IgD-negative memory B cell (primary cell): ENCODE data around the gene ERC2. TPM values are rescaled to one million over a fixed set of nuclear protein-coding genes. Genes with fewer than 3 reads are reported as not detected.
"Not testable (repeated sequence)": the region's sequence is repeated elsewhere in the genome, so short reads cannot be mapped to it uniquely, and the experiment has no call there.

Experiments used
- H3K27ac Mint-ChIP-seq, 3 donors: one replicate each; pipeline ENCODE4 v1.8.0; 2020 to 2022; ENCODE audit warnings: mild to moderate bottlenecking in 3 of 3, mixed read lengths in 3 of 3, moderate library complexity in 1 of 3
- H3K27me3 Mint-ChIP-seq: one replicate; pipeline ENCODE4 v1.8.0; 2021; ENCODE audit warnings: mixed read lengths
- H3K36me3 Mint-ChIP-seq: one replicate; pipeline ENCODE4 v1.8.0; 2020; ENCODE audit warnings: mild to moderate bottlenecking, mixed read lengths
- H3K4me1 Mint-ChIP-seq, 3 donors: one replicate each; pipeline ENCODE4 v1.8.0; 2020 to 2022; ENCODE audit warnings: mixed read lengths in 3 of 3, mild to moderate bottlenecking in 1 of 3
- H3K4me3 Mint-ChIP-seq, 4 donors: one replicate each; pipeline ENCODE4 v1.8.0; 2020 to 2022; ENCODE audit warnings: mild to moderate bottlenecking in 4 of 4, mixed read lengths in 4 of 4, moderate library complexity in 3 of 4
- H3K9me3 Mint-ChIP-seq, 3 donors: one replicate each; pipeline ENCODE4 v1.8.0; 2020 to 2021; ENCODE audit warnings: mixed read lengths in 3 of 3, mild to moderate bottlenecking in 1 of 3
- polyA plus RNA-seq: library from polyadenylated mRNA; unstranded; fragments of 300-500 nt; fragmentation: Illumina TruSeq; gene quantifications from one replicate; pipeline ENCODE4 v1.2.3, GENCODE V29; 2021

The ERC2 gene
- polyA plus RNA-seq, 1 donor from 2014 or later, result not detected

- Mint-ChIP-seq H3K27me3 (no peaks in the 10 kb centered on the region), H3K36me3 (no peaks in the 10 kb centered on the region), H3K4me3 (no peak overlapping the region), H3K4me1 (no peaks in the 10 kb centered on the region), H3K27ac (no peak overlapping the region), H3K9me3 (peaks cover 1 to 10% (median 2%) of the 10 kb centered on the region in 3 donors)
Measured at GRCh38 chr3:56086355-56086754, 381.9 kb downstream of the ERC2 start.

DNA sequence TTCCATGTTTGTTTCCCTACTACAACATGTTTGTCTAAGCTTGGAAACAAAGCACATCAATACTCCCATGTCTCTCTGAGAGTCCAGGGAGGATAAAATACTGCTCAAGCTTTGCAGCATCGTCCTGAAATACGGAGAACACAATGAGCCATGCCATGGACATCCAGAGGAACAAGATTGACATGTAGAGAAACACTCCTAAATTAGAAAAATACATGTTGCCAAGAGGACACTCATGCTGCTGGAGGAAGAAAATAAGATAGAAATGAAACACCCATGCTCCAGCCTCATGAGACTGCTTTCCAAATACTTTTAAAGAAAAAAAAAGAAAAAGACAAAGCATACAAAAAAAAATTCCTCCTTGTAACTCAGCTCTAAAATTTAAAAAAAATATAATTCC lies 387.0 kb downstream of the ERC2 start:
- Mint-ChIP-seq H3K4me3 (no peak overlapping the region), H3K9me3 (peaks cover 0 to 2% (median 0%) of the 10 kb centered on the region in 3 donors), H3K36me3 (no peaks in the 10 kb centered on the region), H3K27me3 (no peaks in the 10 kb centered on the region), H3K4me1 (no peaks in the 10 kb centered on the region), H3K27ac (no peak overlapping the region)

DNA sequence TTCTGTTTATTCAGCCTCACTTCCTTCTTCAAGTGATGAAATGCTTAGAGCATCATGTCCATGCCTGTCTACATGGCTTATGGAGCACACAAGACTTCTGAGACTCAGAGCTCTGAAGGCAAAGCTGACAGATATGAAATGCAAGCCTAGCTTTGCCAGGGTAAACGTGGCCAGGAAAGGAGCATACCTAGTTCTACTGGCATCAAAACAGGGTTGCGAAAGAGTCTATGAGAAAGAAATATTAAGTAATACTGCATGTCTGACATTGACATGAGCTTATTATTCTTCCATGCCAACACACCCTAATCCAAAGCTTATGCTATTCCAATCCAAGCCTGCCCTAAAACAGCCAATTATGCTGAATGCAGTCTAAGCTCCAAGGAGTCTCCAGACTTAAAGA lies 391.5 kb downstream of the ERC2 start:
- H3K36me3 Mint-ChIP-seq, result no peaks in the 10 kb centered on the region

GRCh38 chr3:56075089-56075488 lies 393.2 kb downstream of the ERC2 start:
- Mint-ChIP-seq H3K27me3 (peaks cover 2% of the 10 kb centered on the region), H3K27ac (no peak overlapping the region), H3K9me3 (peaks cover 0 to 2% (median 0%) of the 10 kb centered on the region in 3 donors), H3K4me1 (no peaks in the 10 kb centered on the region), H3K36me3 (no peaks in the 10 kb centered on the region), H3K4me3 (no peak overlapping the region)

More for the DNA sequence above, 391.5 kb downstream of the ERC2 start:
- H3K9me3 Mint-ChIP-seq, result peaks cover 0 to 2% (median 0%) of the 10 kb centered on the region in 3 donors
- H3K27ac Mint-ChIP-seq, result no peak overlapping the region
- no peak overlapping the region for H3K4me3 Mint-ChIP-seq
- H3K4me1 Mint-ChIP-seq, result no peaks in the 10 kb centered on the region
- peaks cover 2% of the 10 kb centered on the region for H3K27me3 Mint-ChIP-seq

- H3K36me3 Mint-ChIP-seq, result no peaks in the 10 kb centered on the region
- no peak overlapping the region for H3K4me3 Mint-ChIP-seq
- H3K27ac Mint-ChIP-seq, result no peak overlapping the region
- peaks cover 2% of the 10 kb centered on the region for H3K27me3 Mint-ChIP-seq
- peaks cover 0 to 7% (median 5%) of the 10 kb centered on the region in 3 donors for H3K9me3 Mint-ChIP-seq
- no peaks in the 10 kb centered on the region for H3K4me1 Mint-ChIP-seq
Measured at GRCh38 chr3:56069766-56070165, 398.5 kb downstream of the ERC2 start.

GRCh38 chr3:56066405-56066804 lies 401.9 kb downstream of the ERC2 start:
- H3K36me3 Mint-ChIP-seq, H3K9me3 Mint-ChIP-seq, H3K27ac Mint-ChIP-seq, H3K4me1 Mint-ChIP-seq, H3K4me3 Mint-ChIP-seq, H3K27me3 Mint-ChIP-seq: not testable (repeated sequence)

GRCh38 chr3:56064684-56065083 lies 403.6 kb downstream of the ERC2 start:
- Mint-ChIP-seq H3K27ac (no peak overlapping the region), H3K36me3 (no peaks in the 10 kb centered on the region), H3K27me3 (no peaks in the 10 kb centered on the region), H3K4me1 (no peaks in the 10 kb centered on the region), H3K4me3 (no peak overlapping the region), H3K9me3 (peaks cover 5 to 7% (median 5%) of the 10 kb centered on the region in 3 donors)

GRCh38 chr3:56061279-56061626 lies 407.0 kb downstream of the ERC2 start:
- Mint-ChIP-seq H3K36me3 (no peaks in the 10 kb centered on the region), H3K27me3 (no peaks in the 10 kb centered on the region), H3K27ac (no peak overlapping the region), H3K4me3 (no peak overlapping the region), H3K9me3 (peaks cover 3 to 5% (median 5%) of the 10 kb centered on the region in 3 donors), H3K4me1 (no peaks in the 10 kb centered on the region)

DNA sequence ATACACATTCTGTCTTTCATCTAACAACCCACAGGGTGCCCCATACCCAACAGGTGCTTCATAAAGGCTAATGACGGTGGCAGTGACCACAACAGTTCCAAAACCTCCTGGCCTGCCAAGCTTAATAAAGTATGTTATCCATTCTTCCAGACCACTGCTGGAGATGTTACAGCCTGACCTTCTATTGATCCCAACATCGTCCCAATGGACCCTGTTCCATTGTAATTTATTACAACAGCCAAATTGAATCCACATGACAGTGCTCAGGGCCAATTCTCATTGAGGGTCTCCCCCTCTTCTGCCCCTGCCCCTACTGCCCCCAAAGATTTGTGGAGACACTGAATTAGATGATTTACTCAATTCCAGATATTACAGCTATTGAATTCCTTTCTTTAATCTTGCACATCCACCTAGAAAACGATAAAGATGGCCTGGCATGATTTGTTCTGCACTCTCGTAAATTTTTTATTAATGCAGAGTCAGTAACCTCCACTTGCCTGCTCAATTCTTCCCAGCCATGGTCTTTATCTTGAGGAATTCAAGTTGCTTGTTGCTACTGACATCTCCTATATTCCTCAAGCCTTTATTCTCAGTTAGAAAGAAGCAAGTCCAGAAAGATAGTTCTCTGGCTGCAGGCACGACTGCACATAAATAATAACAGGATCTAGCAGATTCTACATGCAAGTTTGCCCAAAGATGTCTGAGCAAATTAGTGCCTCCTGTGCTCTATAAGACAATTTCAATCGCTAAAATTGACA lies 407.6 kb downstream of the ERC2 start:
- Mint-ChIP-seq H3K36me3 (no peaks in the 10 kb centered on the region), H3K9me3 (peaks cover 0 to 5% (median 2%) of the 10 kb centered on the region in 3 donors), H3K27ac (no peak overlapping the region), H3K4me1 (no peaks in the 10 kb centered on the region), H3K27me3 (no peaks in the 10 kb centered on the region), H3K4me3 (no peak overlapping the region)

DNA sequence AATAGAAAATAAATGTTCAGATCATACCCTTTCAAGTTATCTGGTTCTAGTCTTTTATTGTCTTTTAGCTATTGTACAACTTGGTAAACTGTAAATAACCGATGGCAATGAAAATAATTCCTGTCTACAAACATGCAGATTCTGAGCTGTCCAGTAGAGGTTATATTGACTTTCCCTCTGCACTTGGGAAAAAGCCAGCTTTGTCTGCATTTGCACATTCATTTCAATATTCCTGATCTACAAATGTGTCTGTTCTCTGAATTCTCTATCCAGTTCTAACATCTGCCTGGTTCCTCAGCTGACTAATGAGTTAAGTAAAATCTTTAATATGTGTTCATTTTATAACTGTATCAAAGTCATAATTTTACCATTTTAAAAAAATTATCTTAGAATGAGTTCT lies 408.5 kb downstream of the ERC2 start:
- Mint-ChIP-seq H3K27ac (no peak overlapping the region), H3K27me3 (no peaks in the 10 kb centered on the region), H3K4me3 (no peak overlapping the region), H3K9me3 (peaks cover 0 to 5% (median 0%) of the 10 kb centered on the region in 3 donors), H3K4me1 (no peaks in the 10 kb centered on the region), H3K36me3 (no peaks in the 10 kb centered on the region)

- no peaks in the 10 kb centered on the region for H3K9me3 Mint-ChIP-seq
- H3K27ac Mint-ChIP-seq, result peak overlapping the region in 1 of 3 donors; percentile 55
- H3K4me1 Mint-ChIP-seq, result no peaks in the 10 kb centered on the region
- H3K4me3 Mint-ChIP-seq, result no peak overlapping the region
- H3K27me3 Mint-ChIP-seq, result no peaks in the 10 kb centered on the region
- no peaks in the 10 kb centered on the region for H3K36me3 Mint-ChIP-seq
Measured at GRCh38 chr3:56055951-56056350, 412.3 kb downstream of the ERC2 start.

DNA sequence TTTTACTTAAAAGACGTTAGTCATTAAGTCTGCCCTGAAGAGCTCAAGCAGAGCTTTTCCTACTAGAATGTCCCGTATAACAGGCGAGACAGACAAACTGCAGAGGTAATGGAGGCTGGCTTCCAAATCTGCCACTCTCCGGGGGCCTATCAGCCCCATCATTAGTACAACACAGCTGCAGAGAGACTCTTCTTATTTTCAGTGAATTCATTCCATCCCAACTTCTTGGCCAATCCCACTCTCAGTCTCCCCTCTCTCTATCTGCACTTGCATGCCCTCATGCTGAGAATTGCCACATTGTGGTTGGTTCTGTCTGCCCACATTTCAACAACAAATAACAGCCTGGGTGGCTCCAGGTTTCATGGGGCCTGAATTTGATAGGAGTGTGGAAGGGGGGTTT lies 412.7 kb downstream of the ERC2 start:
- Mint-ChIP-seq H3K36me3 (no peaks in the 10 kb centered on the region), H3K4me1 (no peaks in the 10 kb centered on the region), H3K9me3 (no peaks in the 10 kb centered on the region), H3K4me3 (no peak overlapping the region), H3K27me3 (no peaks in the 10 kb centered on the region), H3K27ac (no peak overlapping the region)

DNA sequence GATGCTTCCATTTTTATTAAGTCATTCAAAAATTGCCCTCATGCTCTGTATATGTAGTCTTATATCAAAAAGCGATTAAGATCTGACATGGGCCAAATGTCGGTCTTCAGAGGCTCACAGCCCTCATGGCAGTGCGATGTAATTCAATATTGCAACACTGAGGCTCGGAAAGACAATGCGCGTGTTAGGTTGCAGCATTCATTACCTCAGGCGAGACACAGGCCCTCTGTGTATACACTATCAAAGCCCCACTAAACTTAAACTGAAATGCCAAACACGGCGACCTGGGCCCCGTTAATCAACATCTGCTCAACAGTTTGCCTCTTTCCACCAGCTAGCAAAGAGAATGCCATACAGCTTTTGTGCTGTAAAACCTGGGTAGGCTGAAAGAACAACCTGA lies 413.4 kb downstream of the ERC2 start:
- no peaks in the 10 kb centered on the region for H3K9me3 Mint-ChIP-seq
- H3K4me1 Mint-ChIP-seq, result no peaks in the 10 kb centered on the region
- H3K27me3 Mint-ChIP-seq, result peaks cover under 1% of the 10 kb centered on the region
- no peaks in the 10 kb centered on the region for H3K36me3 Mint-ChIP-seq
- no peak overlapping the region for H3K27ac Mint-ChIP-seq
- no peak overlapping the region for H3K4me3 Mint-ChIP-seq

DNA sequence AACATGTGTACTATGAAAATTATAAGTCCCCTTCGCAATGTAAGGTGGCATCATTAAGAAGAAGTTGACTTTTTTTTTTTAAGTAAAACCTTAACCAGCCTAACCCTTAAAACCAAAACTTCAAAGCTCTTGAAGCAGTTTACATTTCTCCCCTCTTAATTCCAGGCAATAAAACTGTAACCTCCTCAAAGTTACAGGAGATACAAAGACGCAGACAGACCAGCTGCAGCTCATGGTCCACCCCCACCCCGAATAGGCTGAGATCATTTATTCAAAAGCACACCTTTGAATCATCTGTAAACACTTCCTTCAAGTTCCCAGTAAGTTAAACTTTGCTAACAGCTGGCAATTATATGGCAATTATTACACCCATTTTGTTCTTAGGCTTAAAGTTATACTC lies 414.5 kb downstream of the ERC2 start:
- H3K9me3 Mint-ChIP-seq, result no peaks in the 10 kb centered on the region
- no peaks in the 10 kb centered on the region for H3K36me3 Mint-ChIP-seq
- no peak overlapping the region for H3K4me3 Mint-ChIP-seq
- peaks cover 2% of the 10 kb centered on the region for H3K27me3 Mint-ChIP-seq
- H3K4me1 Mint-ChIP-seq, result no peaks in the 10 kb centered on the region
- no peak overlapping the region for H3K27ac Mint-ChIP-seq

- Mint-ChIP-seq H3K36me3 (no peaks in the 10 kb centered on the region), H3K27me3 (peaks cover 2% of the 10 kb centered on the region), H3K27ac (no peak overlapping the region), H3K9me3 (no peaks in the 10 kb centered on the region), H3K4me1 (no peaks in the 10 kb centered on the region), H3K4me3 (no peak overlapping the region)
Measured at GRCh38 chr3:56052188-56052587, 416.1 kb downstream of the ERC2 start.

- H3K36me3 Mint-ChIP-seq, result no peaks in the 10 kb centered on the region
- no peaks in the 10 kb centered on the region for H3K4me1 Mint-ChIP-seq
- peaks cover 4% of the 10 kb centered on the region for H3K27me3 Mint-ChIP-seq
Measured at GRCh38 chr3:56051052-56051451, 417.2 kb downstream of the ERC2 start.

More at GRCh38 chr3:56051052-56051451, 417.2 kb downstream of the ERC2 start:
- Mint-ChIP-seq H3K4me3 (no peak overlapping the region), H3K9me3 (no peaks in the 10 kb centered on the region), H3K27ac (no peak overlapping the region)
